Measurements from ENCODE around the gene CHAC2.

DNA sequence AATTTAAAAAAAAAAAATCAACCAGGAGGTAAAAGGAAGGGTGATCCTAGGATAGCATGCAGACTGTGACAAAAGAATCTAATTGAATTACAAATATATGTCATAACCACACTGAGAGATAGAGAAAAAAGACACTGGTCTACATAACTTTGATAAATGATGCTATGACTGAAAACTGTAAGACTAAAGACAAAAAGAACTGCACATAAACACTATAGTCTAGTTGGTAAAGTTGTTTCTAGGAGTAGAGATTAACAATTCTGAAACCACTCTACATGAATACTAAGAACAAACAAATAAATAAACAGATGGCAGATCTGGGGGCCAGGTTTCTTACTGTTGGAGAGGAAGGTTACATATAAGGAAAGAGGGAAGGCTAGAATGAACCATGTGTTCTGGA, 14.6 kb upstream of the CHAC2 start:
- TF ChIP-seq POLR2AphosphoS5 (IDR thresholded peaks at IDR 0.05) = no peak
- TF ChIP-seq, protein P1, sequence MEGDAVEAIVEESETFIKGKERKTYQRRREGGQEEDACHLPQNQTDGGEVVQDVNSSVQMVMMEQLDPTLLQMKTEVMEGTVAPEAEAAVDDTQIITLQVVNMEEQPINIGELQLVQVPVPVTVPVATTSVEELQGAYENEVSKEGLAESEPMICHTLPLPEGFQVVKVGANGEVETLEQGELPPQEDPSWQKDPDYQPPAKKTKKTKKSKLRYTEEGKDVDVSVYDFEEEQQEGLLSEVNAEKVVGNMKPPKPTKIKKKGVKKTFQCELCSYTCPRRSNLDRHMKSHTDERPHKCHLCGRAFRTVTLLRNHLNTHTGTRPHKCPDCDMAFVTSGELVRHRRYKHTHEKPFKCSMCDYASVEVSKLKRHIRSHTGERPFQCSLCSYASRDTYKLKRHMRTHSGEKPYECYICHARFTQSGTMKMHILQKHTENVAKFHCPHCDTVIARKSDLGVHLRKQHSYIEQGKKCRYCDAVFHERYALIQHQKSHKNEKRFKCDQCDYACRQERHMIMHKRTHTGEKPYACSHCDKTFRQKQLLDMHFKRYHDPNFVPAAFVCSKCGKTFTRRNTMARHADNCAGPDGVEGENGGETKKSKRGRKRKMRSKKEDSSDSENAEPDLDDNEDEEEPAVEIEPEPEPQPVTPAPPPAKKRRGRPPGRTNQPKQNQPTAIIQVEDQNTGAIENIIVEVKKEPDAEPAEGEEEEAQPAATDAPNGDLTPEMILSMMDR (IDR thresholded peaks at IDR 0.05) = no peak

Data from stomach (tissue), 4 donors.